Skeletal muscle satellite cell (primary cell): Measurements from ENCODE around the gene PKN1.

Experiments used
- H3K27me3 ChIP-seq: 2 replicates; pipeline ENCODE4 v1.7.0; 2013; ENCODE audit warnings: low read length; ENCODE audit not compliant: control insufficient read depth, insufficient read depth
- H3K36me3 ChIP-seq: 2 replicates; pipeline ENCODE4 v1.7.0; 2013; ENCODE audit warnings: mild to moderate bottlenecking, control low read depth, low read length; ENCODE audit not compliant: insufficient read depth
- H3K4me1 ChIP-seq: 2 replicates; pipeline ENCODE4 v1.7.0; 2013; ENCODE audit warnings: low read length; ENCODE audit not compliant: control insufficient read depth, insufficient read depth
- H3K4me2 ChIP-seq: 2 replicates; pipeline ENCODE4 v1.7.0; 2013; ENCODE audit warnings: mild to moderate bottlenecking, low read length
- H3K4me3 ChIP-seq: 2 replicates; pipeline ENCODE4 v1.7.0; 2013; ENCODE audit warnings: low read length
- H3K9ac ChIP-seq: 2 replicates; pipeline ENCODE4 v1.7.0; 2013; ENCODE audit warnings: mild to moderate bottlenecking, low read depth, low read length, moderate library complexity
- H3K9me3 ChIP-seq: replicated peaks from 2 replicates; pipeline ENCODE4 v1.7.0; 2013; ENCODE audit warnings: mild to moderate bottlenecking, control low read depth, low read length

PKN1 gene

GRCh38 chr19:14408491-14409145 is 24.5 kb upstream of the PKN1 start:
- peaks cover 86% of the 10 kb centered on the region for H3K36me3 ChIP-seq

DNA sequence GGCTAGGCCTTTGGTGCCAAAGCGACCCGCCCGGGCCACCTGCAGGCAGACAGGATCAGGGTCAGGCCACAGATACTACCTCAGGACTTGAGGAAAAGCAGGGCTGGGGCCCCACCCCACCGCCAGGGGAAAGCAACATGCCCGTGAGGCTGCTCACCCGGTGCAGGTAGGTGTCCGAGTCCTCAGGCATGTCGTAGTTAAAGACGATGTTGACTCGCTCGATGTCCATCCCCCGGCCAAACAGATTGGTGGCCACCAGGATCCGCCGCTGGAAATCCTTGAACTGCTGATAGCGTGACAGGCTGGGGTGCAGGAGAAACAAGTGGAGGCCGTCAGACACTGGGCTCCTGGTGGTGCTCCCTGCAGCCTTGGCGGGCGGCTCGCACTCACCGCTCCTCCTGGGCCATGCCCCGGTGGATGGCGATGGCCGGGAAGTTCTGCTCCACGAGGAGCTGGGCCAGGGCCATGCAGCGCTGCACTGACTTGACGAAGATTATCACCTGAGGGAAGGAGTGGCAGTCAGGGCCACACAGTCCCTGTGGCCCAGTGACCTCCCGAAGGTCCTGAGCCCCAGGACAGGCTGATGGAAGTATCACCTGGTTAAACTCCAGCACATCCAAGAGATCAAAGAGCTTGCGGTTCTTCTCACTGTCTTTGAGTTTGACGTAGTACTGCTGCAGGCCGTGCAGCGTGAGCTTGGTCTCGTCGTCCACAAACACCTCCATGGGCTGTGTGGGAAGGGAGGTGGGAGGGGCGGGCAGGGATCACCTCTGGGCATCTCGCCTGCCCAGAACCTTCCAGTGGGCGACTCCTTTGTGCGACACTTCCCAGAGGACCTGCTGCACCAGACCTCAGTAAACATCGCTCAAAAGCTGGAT is 23.7 kb upstream of the PKN1 start:
- H3K36me3 ChIP-seq, result peaks cover 83% of the 10 kb centered on the region
- no peak overlapping the region for H3K4me2 ChIP-seq
- no peaks in the 10 kb centered on the region for H3K9me3 ChIP-seq
- no peak overlapping the region for H3K9ac ChIP-seq
- H3K4me1 ChIP-seq, result peaks cover 9% of the 10 kb centered on the region
- H3K27me3 ChIP-seq, result no peaks in the 10 kb centered on the region
- H3K4me3 ChIP-seq, result no peak overlapping the region

More at GRCh38 chr19:14408491-14409145, 24.5 kb upstream of the PKN1 start:
- Histone ChIP-seq H3K4me3 (no peak overlapping the region), H3K9ac (no peak overlapping the region), H3K9me3 (no peaks in the 10 kb centered on the region), H3K27me3 (no peaks in the 10 kb centered on the region), H3K4me1 (peaks cover 4% of the 10 kb centered on the region), H3K4me2 (no peak overlapping the region)

GRCh38 chr19:14410091-14411051 is 22.7 kb upstream of the PKN1 start:
- Histone ChIP-seq H3K36me3 (peaks cover 80% of the 10 kb centered on the region), H3K9ac (no peak overlapping the region), H3K4me2 (no peak overlapping the region), H3K4me3 (no peak overlapping the region), H3K27me3 (no peaks in the 10 kb centered on the region), H3K9me3 (no peaks in the 10 kb centered on the region), H3K4me1 (peaks cover 9% of the 10 kb centered on the region)

DNA sequence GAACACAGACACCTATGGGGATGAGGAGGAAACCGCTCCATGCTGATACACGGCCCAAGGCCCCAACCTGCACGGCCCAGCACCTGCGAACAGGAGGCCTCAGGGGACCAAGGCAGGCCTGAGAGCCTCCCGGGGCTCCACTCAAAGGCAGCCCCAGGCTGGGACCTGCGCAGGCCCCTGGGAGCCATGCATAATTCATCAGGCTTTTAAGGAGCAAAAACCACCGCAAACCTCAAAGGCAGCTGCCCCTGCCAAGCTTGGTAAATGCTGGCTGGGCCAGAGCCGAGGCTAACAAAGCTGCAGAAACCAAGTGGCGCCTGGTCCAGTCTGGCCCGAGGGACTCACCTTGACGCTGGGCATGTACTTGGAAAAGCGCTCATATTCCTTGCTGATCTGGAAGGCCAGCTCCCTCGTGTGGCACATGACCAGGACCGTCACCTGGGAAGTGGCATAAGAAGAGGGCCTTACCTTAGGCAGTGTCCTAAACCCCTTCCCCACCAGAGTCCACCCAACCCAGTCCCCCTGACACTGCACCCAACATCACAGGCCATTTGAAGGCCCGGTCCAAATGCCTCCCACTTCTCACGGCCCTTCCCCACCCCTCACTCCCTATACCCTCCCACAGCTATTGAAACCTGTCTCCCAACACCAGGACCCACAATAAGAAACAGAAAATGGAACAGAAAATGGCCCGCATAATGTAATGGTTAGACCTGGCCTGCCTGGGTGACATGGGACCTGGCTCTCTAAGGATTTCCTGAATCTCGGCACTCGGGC is 21.8 kb upstream of the PKN1 start:
- H3K4me3 ChIP-seq, result no peak overlapping the region
- H3K36me3 ChIP-seq, result peaks cover 77% of the 10 kb centered on the region
- no peaks in the 10 kb centered on the region for H3K9me3 ChIP-seq
- no peaks in the 10 kb centered on the region for H3K27me3 ChIP-seq
- H3K4me1 ChIP-seq, result peaks cover 14% of the 10 kb centered on the region
- H3K4me2 ChIP-seq, result no peak overlapping the region
- H3K9ac ChIP-seq, result no peak overlapping the region

GRCh38 chr19:14411938-14412245 is 21.2 kb upstream of the PKN1 start:
- Histone ChIP-seq H3K4me1 (peaks cover 19% of the 10 kb centered on the region), H3K4me2 (no peak overlapping the region), H3K27me3 (no peaks in the 10 kb centered on the region), H3K9me3 (no peaks in the 10 kb centered on the region), H3K36me3 (peaks cover 74% of the 10 kb centered on the region), H3K4me3 (no peak overlapping the region), H3K9ac (no peak overlapping the region)

GRCh38 chr19:14412324-14412995 is 20.6 kb upstream of the PKN1 start:
- no peak overlapping the region for H3K9ac ChIP-seq
- H3K9me3 ChIP-seq, result no peaks in the 10 kb centered on the region
- H3K4me1 ChIP-seq, result peaks cover 22% of the 10 kb centered on the region
- H3K36me3 ChIP-seq, result peaks cover 70% of the 10 kb centered on the region
- no peak overlapping the region for H3K4me3 ChIP-seq
- H3K4me2 ChIP-seq, result no peak overlapping the region
- no peaks in the 10 kb centered on the region for H3K27me3 ChIP-seq

GRCh38 chr19:14412996-14413692 is 20.0 kb upstream of the PKN1 start:
- Histone ChIP-seq H3K9ac (no peak overlapping the region), H3K4me3 (no peak overlapping the region), H3K9me3 (no peaks in the 10 kb centered on the region), H3K36me3 (peaks cover 63% of the 10 kb centered on the region), H3K27me3 (no peaks in the 10 kb centered on the region), H3K4me2 (peak overlapping the region; percentile 4), H3K4me1 (peaks cover 22% of the 10 kb centered on the region)

DNA sequence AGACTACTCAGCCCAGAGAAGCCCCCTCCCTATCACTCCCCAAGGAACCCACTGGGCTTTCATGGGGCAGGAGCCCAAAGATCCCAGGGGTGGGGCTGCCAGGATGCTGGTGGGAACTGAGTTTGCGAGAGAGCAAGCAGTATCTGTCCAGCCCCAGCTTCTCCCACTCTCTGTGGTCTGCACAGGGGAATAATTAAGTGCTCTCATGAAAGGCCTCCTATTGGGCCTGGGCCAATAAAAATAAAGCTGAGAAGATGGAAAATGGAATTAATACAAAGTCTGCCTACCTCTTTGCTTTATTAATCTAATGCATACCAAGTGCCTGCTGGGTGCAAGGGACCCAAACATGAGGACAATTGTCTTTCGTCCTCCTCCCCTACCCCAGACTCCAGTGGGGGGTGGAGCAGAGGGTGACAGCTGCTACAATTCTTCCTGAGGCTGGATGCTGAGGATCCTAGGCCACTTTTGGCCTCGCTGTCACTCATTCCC is 19.4 kb upstream of the PKN1 start:
- no peak overlapping the region for H3K4me3 ChIP-seq
- H3K9me3 ChIP-seq, result no peaks in the 10 kb centered on the region
- H3K4me2 ChIP-seq, result peak overlapping the region; percentile 4
- H3K9ac ChIP-seq, result no peak overlapping the region
- peaks cover 22% of the 10 kb centered on the region for H3K4me1 ChIP-seq
- H3K36me3 ChIP-seq, result peaks cover 57% of the 10 kb centered on the region
- H3K27me3 ChIP-seq, result no peaks in the 10 kb centered on the region

- Histone ChIP-seq H3K27me3 (no peaks in the 10 kb centered on the region), H3K9ac (no peak overlapping the region), H3K9me3 (no peaks in the 10 kb centered on the region), H3K4me1 (peaks cover 27% of the 10 kb centered on the region), H3K4me3 (no peak overlapping the region), H3K36me3 (peaks cover 43% of the 10 kb centered on the region), H3K4me2 (no peak overlapping the region)
These were observed 18.0 kb upstream of the PKN1 start for GRCh38 chr19:14414926-14415690.
